Choroid plexus epithelial cell (primary cell): Measurements from ENCODE around the gene PRRC2B.
"Not testable (repeated sequence)": the region's sequence is repeated elsewhere in the genome, so short reads cannot be mapped to it uniquely, and the experiment has no call there.

Experiments
- DNase-seq: peaks from one replicate; pipeline ENCODE4 v3.0.0-alpha.2; 2010; ENCODE audit warnings: low read depth
- H3K4me3 ChIP-seq: 2 replicates; pipeline ENCODE4 v1.5.1; 2011; ENCODE audit warnings: low read depth, mild to moderate bottlenecking, control low read depth, low read length, moderate library complexity
- CTCF ChIP-seq: conservative IDR thresholded peaks from 2 replicates; pipeline ENCODE4 v1.5.1; 2011; ENCODE audit warnings: low read depth, mild to moderate bottlenecking, control low read depth, inconsistent platforms, low read length, moderate library complexity

PRRC2B gene

DNA sequence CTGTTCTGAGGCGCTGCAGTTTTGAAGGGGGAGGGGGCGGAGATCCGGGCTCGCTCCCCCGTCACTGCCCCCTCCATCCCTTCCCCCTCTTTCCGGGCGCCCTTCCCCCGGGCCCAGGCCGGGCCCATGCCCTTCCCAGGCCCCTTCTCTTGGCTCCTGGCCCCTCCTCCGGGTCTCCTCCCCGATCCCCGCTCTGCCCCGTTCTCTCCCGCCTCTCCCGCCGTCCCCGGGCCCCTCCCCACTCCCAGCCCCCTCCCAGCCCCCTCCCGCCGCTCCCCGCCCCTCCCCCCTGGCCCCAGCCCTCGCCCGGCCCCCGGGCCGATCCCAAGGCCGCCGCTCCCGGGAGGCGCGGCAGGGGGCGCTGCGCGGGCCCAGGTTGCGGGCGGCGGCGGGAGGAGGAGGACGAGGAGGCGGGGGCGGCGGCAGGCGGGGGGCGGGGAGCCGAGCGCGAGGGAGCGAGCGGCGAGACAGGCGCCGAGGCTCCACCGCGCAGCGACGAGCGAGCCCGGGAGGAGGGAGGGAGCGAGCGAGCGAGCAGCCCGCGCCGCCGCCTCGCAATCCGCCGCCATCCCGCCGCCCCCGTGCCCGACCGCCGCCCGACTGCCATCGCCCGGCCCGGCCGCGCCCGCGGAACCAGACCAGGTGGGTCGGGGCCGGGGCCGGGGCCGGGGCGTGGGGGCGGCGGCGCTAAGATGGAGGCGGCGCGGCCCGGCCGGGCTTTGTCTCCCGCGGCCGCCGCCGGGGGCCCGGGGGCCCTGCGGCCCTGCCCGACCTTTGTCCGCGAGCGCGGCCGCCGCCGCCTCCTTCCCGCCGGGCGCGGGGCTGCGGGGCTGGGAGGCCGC is at the start of gene PRRC2B:
TSS of gene PRRC2B (plus strand) at position 465 of the 842 bp plus-strand sequence. CDS start 36,059 bp downstream, outside the sequence.
- peak; percentile 79 for DNase-seq
- TF ChIP-seq CTCF = no peak
- H3K4me3 ChIP-seq = peak within 1 kb of the TSS; percentile 67

DNA sequence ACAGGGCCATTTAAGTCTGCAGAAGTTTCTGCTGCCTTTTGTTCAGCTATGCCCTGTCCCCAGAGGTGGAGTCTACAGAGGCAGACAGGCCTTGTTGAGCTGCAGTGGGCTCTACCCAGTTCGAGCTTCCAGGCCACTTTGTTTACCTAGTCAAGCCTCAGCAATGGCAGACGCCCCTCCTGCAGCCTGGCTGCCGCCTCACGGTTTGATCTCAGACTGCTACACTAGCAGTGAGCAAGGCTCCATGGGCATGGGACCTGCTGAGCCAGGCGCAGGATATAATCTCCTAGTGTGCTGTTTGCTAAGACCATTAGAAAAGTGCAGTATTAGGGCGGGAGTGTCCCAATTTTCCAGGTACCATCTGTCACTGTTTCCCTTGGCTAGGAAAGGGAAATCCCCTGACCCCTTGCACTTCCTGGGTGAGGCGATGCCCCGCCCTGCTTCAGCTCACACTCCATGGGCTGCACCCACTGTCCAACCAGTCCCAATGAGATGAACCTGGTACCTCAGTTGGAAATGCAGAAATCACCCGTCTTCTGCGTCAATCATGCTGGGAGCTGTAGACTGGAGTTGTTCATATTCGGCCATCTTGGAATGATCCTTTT is 48.9 kb upstream of the PRRC2B start:
- H3K4me3 ChIP-seq, DNase-seq: not testable (repeated sequence)

DNA sequence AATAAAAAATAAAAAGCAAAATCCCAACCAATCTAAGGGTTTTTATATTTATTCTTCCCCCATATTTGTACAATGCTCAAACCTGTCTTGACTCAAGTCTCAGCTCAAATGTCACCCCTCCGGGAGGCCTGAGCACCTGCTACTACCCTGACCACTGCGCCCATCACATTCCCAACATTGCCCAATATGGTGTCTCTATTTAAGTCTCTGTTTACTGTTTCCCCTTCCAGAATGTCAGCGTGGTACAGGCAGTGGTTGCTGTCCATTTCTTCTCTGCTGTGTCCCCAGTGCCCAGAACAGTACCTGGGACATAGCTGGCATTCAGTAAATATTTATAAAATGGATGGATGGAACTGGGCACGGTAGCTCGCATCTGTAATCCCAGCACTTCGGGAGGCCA is 47.3 kb upstream of the PRRC2B start:
- TF ChIP-seq CTCF = no peak
- DNase-seq = no peak
- H3K4me3 ChIP-seq = no peak overlapping the region

DNA sequence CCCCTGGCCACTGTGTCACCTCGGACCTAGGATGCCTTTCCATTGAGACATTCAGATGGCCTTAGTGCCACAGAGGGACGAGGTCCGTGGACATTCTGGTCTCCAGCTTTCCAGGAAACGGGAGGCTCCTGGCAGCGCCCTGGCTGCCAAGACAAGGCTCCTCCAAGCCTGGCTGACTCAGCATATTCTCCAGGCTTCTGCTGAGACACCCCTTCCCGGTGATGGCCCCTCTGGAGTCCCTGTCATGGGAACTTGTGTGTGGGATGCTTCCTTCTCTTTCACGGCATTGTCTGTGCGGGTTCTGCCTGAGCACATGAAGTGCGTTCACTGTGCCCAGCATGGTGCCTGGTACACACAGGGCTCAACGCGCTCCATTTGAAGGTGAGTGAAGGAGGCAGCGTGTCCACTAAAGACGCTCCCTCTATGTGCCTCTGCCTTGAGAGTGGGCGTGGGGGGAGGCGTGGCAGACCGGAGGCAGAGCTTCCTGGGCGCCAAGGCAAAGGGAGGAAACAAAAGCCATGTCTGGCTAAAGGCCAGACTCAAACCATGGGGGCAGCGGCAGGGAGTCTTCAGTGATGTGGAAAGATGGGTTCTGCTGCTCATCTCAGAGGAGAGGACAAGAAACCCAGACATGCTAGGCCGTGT is 46.4 kb upstream of the PRRC2B start:
- H3K4me3 ChIP-seq = no peak overlapping the region
- no peak for DNase-seq
- TF ChIP-seq CTCF = no peak

GRCh38 chr9:131348631-131349521 is 45.0 kb upstream of the PRRC2B start:
- TF ChIP-seq CTCF = peak; percentile 39
- no peak overlapping the region for H3K4me3 ChIP-seq
- no peak for DNase-seq

DNA sequence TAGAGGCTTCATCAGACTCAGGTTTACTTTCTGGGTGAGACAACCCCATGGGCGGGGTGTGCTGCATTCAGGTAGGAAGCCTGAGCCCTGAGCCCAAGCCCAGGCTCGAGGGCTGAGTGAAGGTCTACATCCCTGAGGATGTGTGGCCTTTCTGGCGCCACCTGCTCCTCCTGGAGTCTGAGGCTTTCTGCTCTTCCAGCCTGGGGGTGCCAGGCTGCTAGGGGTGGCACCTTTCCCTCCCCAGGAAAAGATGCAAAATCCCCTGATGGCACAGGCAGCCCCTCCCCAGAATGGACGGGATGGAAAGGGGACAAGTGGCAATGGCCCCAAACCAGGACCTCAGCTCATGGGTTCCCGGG is 44.4 kb upstream of the PRRC2B start:
- TF ChIP-seq CTCF = no peak
- no peak for DNase-seq
- no peak overlapping the region for H3K4me3 ChIP-seq
